Measurements from ENCODE around the gene LNPEP.

LNPEP gene

GRCh38 chr5:97004423-97005060, 68.7 kb downstream of the LNPEP start:
- DNase-seq, result no peak

GRCh38 chr5:97006454-97007060, 70.7 kb downstream of the LNPEP start:
- DNase-seq, result no peak

GRCh38 chr5:97009212-97009898, 73.5 kb downstream of the LNPEP start:
- DNase-seq, result no peak

GRCh38 chr5:97009921-97010320, 74.0 kb downstream of the LNPEP start:
- DNase-seq, result no peak

GRCh38 chr5:97010606-97011005, 74.7 kb downstream of the LNPEP start:
- DNase-seq, result no peak

GRCh38 chr5:97011567-97011966, 75.7 kb downstream of the LNPEP start:
- no peak for DNase-seq

GRCh38 chr5:97019435-97020117, 83.7 kb downstream of the LNPEP start:
- DNase-seq, result no peak

GRCh38 chr5:97021416-97021815, 85.5 kb downstream of the LNPEP start:
- DNase-seq, result no peak

GRCh38 chr5:97022898-97023297, 87.0 kb downstream of the LNPEP start:
- no peak for DNase-seq

- no peak for DNase-seq
Measured at GRCh38 chr5:97026721-97027120, 90.8 kb downstream of the LNPEP start.

- DNase-seq, result no peak
Measured at GRCh38 chr5:97037819-97038218, 101.9 kb downstream of the LNPEP start.

GRCh38 chr5:97041239-97041638, 105.4 kb downstream of the LNPEP start:
- no peak for DNase-seq

GRCh38 chr5:97042996-97043395, 107.1 kb downstream of the LNPEP start:
- DNase-seq, result no peak

GRCh38 chr5:97043511-97043910, 107.6 kb downstream of the LNPEP start:
- DNase-seq, result no peak

GRCh38 chr5:97044052-97044451, 108.2 kb downstream of the LNPEP start:
- DNase-seq, result no peak

GRCh38 chr5:97046270-97046982, 110.5 kb downstream of the LNPEP start:
- no peak for DNase-seq

GRCh38 chr5:97047076-97047475, 111.2 kb downstream of the LNPEP start:
- DNase-seq, result no peak

- DNase-seq, result no peak
Measured at GRCh38 chr5:97049175-97049574, 113.3 kb downstream of the LNPEP start.

GRCh38 chr5:97056263-97056662, 120.4 kb downstream of the LNPEP start:
- no peak for DNase-seq

GRCh38 chr5:97062046-97062445, 126.2 kb downstream of the LNPEP start:
- no peak for DNase-seq

- no peak for DNase-seq
Measured at GRCh38 chr5:97063251-97063650, 127.4 kb downstream of the LNPEP start.

GRCh38 chr5:97065475-97065874, 129.6 kb downstream of the LNPEP start:
- DNase-seq, result no peak

GRCh38 chr5:97067296-97067850, 131.5 kb downstream of the LNPEP start:
- DNase-seq, result no peak

Measured in SHP77 treated with DMSO at 0.1 percent for 48 hours (cell line).